Posterior cingulate gyrus (tissue), 11 donors: Measurements from ENCODE around the gene ACAP3.
"Not testable (repeated sequence)": the region's sequence is repeated elsewhere in the genome, so short reads cannot be mapped to it uniquely, and the experiment has no call there.

Experiments used
- DNase-seq, 10 donors: peaks; one replicate each; pipeline versions ENCODE4 v3.0.0 to v3.0.0-alpha.2; 2020 to 2021; ENCODE audit warnings: mixed read lengths in 3 of 10
- intact Hi-C: fragments of 100-400 bp; cut with DNase I; formaldehyde crosslinking; loops from one replicate; pipeline ENCODE4 v1.15.1; 2023

Gene ACAP3

DNA sequence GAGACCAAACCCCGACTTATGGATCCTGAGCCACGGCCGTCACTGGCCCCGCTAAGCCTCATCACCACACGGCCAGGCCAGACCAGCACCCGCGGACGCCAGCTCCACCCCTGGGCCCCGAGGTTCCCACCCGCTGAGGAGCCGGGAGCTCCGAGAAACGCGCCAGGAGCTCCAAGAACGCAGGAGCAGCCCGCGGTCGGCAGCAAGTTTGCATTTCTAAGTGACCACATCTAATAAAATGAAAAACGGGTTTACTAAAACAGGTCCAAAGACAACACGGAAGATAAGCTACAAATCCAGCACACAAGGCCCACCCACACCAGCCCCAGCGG lies 53.1 kb downstream of the ACAP3 start:
- no peak for DNase-seq
- intact Hi-C loops: loop anchor here (5.0 kb wide), 1 partner anchor 132 kb away; no protein-coding TSS in a partner anchor

DNA sequence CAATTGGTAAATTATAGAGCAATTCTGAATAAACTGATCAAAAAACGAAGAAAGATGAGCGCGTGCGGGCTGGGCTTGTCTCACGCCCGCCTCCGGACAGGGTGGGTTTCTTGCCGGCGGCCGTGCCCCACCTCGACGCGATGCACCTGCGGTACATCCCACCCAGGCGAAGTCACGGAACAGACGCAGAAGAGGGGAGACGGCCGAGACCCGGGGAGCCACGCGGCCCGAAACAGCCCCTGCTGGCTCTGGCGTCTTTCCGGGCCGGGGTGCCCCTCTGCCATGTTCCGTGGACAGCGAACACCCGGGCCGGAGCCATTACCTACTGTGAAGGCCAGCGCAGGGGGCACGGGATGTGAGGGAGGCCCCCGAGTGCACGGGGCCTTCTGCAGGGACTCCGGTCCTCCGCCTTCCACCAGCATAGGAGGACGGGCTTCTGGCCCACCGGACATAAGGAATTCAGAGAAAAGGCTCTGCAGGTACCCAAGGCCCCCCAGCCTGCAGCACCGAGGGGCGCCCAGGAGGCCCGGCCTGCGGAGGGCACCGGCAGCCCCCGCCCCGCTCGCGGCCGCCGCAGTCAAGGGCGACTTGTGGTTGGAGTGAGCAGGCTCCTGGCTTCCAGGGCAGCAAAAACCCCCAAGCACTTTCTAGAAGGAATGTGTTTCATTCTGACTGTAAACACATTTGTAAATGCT lies 53.6 kb downstream of the ACAP3 start:
- intact Hi-C loops: loop anchor here (5.0 kb wide), 1 partner anchor 132 kb away; no protein-coding TSS in a partner anchor
- no peak for DNase-seq

DNA sequence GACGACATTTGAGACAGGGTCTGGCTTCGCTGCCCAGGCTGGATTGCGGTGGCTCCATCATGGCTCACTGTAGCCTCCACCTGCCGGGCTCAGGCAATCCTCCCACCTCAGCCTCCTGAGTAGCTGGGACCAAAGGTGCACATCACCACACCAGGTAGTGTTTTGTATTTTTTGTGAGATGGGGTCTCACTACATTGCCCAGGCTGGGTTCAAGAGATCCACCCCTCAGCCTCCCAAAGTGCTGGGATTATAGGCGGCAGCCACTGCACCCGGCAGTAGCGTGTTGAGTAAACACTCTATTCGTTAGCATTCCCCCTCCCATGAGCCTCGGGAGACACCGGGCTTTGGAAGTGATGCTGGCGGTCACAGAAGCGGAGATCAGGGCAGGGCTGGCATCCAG lies 54.4 kb downstream of the ACAP3 start:
- intact Hi-C loops: loop anchor here (5.0 kb wide), 1 partner anchor 131 kb away; no protein-coding TSS in a partner anchor

DNA sequence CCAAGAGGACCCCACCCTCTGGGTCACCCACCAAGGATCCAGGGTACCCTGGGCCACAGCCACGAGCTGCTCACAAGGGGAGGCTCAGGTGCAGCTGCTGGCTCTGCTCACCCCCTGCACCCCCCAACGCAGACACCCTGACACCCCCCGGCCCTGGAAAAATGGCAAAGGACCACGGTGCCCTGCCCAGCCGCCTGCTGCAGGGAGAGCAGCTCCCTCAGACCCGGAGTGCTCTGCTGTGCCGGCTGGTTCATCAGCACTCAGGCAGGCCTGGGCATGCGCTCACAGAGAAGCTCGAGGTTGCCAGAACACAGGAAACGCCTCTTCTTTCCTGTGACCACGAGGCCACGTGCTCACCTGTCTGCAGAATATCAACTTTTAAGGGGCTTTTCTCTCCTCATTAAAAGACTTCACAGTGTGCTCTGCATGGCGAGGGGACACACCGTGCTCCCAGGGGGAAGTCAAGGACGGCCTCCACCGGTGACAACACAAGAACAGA lies 56.9 kb downstream of the ACAP3 start:
- intact Hi-C loops: loop anchor here (5.0 kb wide), 1 partner anchor 129 kb away; no protein-coding TSS in a partner anchor
- DNase-seq: no peak

More for the DNA sequence above, 54.4 kb downstream of the ACAP3 start:
- DNase-seq: no peak

DNA sequence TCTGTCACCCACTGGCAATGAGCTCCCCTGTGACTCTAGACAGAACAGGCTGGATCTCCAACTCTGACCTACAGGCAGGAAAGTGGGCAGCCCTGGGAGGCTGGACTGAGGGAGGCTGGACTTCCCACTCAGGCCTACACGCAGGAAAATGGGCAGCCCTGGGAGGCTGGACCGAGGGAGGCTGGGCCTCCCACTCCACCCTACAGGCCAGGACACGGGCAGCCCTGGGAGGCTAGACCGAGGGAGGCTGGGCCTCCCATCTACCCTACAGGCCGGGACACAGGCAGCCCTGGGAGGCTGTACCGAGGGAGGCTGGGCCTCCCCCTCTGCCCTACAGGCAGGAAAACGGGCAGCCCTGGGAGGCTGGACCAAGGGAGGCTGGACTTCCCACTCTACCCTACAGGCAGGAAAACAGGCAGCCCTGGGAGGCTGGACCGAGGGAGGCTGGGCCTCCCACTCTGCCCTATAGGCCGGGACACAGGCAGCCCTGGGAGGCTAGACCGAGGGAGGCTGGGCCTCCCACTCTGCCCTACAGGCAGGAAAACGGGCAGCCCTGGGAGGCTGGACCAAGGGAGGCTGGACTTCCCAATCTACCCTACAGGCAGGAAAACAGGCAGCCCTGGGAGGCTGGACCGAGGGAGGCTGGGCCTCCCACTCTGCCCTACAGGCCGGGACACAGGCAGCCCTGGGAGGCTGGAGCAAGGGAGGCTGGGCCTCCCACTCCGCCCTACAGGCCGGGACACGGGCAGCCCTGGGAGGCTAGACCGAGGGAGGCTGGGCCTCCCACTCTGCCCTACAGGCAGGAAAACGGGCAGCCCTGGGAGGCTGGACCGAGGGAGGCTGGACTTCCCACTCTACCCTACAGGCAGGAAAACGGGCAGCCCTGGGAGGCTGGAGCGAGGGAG lies 59.5 kb downstream of the ACAP3 start:
- intact Hi-C loops, DNase-seq: not testable (repeated sequence)

DNA sequence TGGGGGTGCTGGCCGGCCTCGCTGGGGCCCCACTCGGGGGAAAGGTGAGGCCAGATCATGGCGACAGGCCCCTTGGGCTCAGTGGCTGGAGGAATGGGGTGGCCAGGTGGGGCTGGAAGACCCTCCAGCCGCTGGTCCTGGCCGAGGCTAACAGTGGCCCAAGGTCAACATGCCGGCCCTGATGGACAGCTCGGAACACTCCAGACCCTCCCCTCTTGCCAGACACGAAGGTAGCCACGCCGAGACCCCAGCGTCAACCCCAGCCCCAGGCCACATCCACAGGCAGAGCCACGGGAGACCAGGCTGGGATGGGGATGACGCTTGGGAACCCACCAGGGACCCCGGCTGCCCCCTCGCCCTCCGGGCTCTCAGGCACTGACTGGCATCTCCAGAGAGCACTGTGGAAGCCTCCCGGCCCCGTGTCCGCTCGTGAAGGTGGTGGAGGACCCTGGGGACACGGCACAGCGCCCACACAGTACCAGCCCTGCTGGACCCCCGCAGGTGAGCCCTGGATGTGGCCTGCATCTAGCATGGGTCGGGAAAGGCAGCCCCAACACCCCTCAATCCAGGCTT lies 60.3 kb downstream of the ACAP3 start:
- DNase-seq: no peak
- intact Hi-C loops: no loop called here

DNA sequence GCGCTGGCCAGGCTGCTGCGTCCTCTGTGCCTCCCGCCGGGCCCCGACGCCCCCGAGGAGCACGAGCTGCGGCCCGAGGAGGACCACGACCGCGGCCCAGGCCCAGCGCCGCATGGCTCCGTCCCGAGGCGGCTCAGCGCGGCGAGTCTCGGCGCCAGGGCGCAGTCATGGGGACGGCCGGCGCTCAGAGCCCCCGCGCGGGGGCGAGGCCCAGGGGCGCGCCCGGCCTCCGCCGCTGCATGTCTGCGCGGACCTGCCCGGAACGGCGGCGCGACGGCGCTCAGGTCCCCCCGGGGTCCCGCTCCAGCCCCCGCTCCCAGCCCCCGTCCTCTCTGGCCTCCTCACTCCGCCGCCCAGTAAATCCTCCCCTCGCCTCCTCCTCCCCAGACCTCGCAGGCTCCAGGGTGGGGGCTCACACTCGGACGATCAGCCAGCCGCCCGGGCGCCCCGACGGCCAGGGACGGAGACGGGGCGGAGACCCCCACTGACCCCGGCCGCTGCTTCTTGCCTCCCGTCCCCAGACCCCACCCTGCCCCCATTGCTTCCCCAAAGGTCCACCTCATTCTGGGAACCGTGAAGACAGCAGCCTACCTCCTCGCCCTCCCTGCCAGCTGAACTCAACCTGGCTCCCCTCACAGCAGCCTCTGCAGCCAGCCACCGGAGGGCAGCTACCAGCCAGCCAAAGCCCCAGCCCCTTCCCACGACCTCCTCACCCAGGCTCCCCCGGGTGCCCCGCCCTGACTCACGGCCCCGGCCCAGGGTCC lies 61.0 kb downstream of the ACAP3 start, which contains the start of gene C1QTNF12:
TSS of gene C1QTNF12 (minus strand) at position 146 of the 764 bp plus-strand sequence. CDS start at position 114, 32 bp downstream.
- intact Hi-C loops: no loop called here
- no peak for DNase-seq

DNA sequence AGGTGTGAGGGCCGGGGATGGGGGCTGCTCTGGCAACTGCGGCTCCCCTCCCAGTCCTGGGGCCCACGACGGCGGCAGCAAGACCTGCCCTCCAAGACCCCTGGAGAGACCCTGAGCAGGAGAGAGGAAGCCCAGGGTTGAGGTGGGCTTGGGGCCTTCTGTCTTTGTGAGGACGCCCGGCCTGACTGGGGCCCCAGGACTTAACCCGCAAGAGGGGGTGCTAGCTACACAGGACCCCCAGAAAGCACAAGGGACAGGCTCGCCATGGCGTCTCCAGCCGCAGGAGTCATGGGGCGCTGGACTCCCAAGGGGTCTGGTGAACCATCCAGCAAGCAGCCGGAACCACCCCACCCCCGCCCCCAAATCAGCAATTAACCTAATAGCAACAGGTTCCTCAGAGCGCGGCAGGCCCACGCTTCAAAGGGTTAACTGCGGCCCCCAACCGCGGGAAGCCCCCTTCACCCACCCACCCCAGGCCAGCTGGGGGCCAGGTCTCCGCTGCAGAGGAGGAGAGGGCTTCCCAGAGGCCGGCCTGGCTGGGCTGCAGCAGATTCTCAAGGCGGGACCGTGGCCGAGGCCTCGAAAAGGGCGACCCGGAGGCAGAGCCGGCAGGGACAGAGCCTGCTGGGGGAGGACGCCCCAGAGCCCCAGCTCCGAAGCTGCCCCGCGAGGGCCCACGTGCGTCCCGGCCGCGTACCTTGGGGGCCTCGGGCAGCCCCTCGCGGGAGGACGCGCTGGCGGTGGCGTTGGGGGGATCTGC lies 61.7 kb downstream of the ACAP3 start:
- DNase-seq: no peak
- intact Hi-C loops: no loop called here

DNA sequence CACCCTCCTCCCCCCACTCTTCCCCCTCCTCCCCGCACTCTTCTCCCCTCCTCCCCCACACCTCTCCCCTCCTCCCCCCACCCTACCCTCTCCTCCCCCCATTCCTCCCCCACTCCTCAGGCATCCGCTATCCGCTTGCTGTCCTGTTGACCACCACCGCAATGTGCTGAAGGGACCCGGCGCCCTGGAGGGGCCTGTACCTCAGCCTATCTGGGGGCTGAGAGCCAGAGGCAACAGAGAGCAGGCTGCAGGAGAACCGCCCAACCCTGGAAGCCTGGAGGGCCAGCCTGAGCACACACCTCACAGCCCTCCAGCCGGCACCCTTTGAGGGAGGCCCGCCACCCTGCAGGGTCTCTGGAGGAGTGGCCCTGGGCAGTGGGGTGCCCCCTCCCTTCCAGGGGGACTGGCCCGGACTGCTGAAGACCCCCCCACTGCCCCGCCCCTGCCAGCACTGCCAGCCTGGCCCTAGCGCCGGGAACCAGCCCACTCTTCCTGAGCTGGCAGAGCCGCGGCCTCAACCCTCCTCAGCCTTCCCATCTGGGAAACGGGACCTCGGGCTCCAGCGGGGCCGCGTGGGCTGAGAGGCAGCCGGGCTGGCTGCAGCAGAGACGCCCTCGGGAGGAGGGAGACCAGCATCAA lies 62.4 kb downstream of the ACAP3 start:
- intact Hi-C loops: no loop called here
- no peak for DNase-seq

DNA sequence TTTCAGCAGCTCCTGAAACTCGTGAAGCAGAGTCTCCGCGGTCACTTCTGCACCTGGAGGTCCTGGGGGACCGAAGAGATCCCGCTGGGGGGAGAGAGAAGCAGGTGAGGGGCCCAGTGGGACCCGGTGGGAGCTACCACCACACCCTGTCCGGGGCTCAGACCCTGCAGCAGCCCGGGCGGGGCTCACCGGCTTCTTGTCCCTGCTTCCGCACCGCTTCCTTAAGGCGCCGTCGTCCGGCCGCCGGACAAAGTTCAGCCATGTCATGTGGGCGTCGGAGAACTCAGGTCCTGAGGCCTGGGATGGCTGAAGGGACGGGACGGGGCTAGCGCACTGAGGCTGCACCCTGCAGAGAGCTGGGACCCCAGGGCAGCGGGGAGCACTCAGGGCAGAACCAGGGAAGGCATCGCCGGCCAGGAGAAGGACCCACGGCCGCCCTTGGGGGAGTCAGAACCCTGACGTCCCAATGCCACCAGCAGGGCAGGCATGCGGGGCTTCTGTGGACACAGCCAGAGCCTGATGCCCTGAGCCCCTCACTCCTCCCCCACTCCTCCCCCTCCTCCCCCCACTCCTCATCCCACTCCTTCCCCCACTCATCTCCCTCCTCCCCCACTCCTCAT lies 63.4 kb downstream of the ACAP3 start:
- intact Hi-C loops: no loop called here
- DNase-seq: no peak

DNA sequence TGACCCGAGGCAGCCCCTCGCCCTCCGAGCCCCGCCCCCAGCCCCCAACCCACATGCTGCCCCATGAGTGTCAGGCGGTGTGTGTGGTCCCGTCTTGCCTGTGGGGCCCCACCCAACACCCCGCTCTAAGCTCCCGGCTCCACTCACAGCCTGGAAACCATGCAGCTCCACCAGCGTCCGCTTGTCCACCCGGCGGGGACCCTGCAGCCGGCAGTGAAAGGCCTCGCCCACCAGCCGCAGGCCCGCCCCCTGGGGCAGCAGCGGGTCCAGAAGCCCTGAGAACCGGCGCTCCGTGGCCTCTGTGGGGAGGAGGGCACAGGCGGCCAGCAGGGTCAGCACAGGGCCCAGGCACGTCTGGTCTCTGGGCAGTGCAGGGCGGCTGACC lies 63.9 kb downstream of the ACAP3 start:
- intact Hi-C loops: no loop called here
- DNase-seq: no peak

DNA sequence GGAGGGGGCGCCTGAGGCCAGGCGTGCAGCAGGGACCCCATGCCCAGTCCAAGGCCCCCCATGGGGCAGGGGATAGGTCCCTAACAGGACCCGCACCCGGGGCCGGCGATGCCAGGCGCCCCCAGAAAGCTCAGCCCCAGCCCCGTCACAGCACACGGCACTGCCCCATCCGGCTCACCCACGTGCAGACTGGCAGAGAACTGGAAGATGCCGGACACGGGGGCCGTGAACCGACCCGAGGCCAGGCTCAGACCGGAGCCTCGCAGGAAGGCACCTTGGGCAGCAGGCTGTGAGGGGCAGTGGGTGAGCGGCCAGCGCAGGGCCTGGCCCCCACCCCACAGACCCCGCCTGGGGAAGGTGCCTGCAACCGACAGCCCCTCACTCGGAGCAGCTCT lies 64.5 kb downstream of the ACAP3 start:
- intact Hi-C loops: no loop called here
- no peak for DNase-seq

DNA sequence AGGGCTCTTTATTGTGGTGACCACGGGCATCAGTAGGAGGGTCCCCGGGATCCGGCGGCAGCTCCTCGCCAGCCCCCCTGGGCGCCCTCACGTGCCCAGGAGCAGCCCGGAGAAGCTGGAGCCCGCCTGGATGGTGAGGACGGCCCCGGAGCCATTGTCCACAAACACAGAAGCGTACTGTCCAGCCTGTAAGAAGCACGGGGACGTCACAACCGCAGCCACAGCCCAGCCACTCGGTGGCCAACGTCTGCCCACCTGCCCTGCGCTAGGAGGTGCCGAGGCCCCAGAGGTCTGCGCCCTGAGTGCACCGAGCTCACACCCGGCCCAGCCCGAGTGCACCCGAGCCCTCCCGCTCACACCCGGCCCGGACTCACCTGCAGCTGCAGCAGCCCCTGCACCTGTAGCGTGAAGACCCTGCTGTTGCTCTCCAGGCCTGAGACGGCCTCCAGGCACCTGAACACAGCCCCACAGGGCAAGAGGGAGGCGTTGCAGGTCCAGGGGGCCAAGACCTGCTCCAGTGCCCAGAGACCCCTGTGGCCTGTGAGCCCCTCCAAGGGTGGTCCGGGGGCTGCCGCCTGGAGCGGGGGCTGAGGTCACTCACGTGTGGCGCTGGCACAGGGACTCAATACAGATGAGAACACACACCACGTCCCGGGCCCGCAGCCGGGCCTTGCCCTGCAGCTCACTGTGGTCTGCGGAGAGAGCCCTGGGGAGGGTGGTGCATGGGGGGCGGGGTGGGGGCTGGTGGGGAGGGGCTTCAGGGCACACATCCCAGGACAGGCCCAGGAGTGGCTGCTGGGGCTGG lies 65.1 kb downstream of the ACAP3 start:
- intact Hi-C loops: no loop called here
- no peak for DNase-seq
